Muscle layer of colon (tissue), 2 donors: ENCODE data around the gene PALLD.

Experiments used
- H3K27ac ChIP-seq: one replicate; pipeline ENCODE4 v1.7.0; 2013; ENCODE audit warnings: low read depth, mild to moderate bottlenecking, low read length, moderate library complexity
- H3K27me3 ChIP-seq, 2 donors: one replicate each; pipeline ENCODE4 v1.7.0; 2013; ENCODE audit warnings: low read length in 2 of 2, mild to moderate bottlenecking in 2 of 2; ENCODE audit not compliant: insufficient read depth in 2 of 2, control insufficient read depth in 1 of 2
- H3K36me3 ChIP-seq: one replicate; pipeline ENCODE4 v1.7.0; 2013; ENCODE audit warnings: mild to moderate bottlenecking, low read length; ENCODE audit not compliant: insufficient read depth
- H3K4me1 ChIP-seq: one replicate; pipeline ENCODE4 v1.7.0; 2013; ENCODE audit warnings: mild to moderate bottlenecking, low read length; ENCODE audit not compliant: insufficient read depth
- H3K4me3 ChIP-seq, 2 donors: one replicate each; pipeline ENCODE4 v1.7.0; 2013; ENCODE audit warnings: low read length in 2 of 2, low read depth in 1 of 2, mild to moderate bottlenecking in 1 of 2, moderate library complexity in 1 of 2
- H3K9ac ChIP-seq: one replicate; pipeline ENCODE4 v1.7.0; 2013; ENCODE audit warnings: low read length
- H3K9me3 ChIP-seq: one replicate; pipeline ENCODE4 v1.7.0; 2013; ENCODE audit warnings: mild to moderate bottlenecking, low read length
- donor health status: abdominal sarcoma.
- donor health status: Adenocarcinoma of cecum.

The PALLD gene

GRCh38 chr4:168731706-168732414 lies 235.0 kb downstream of the PALLD start:
- no peak overlapping the region for H3K4me3 ChIP-seq
- H3K27me3 ChIP-seq = no peaks in the 10 kb centered on the region
- H3K27ac ChIP-seq = no peak overlapping the region
- peaks cover 4% of the 10 kb centered on the region for H3K4me1 ChIP-seq
- H3K9ac ChIP-seq = no peak overlapping the region
- H3K9me3 ChIP-seq = no peaks in the 10 kb centered on the region
- H3K36me3 ChIP-seq = no peaks in the 10 kb centered on the region

- Histone ChIP-seq H3K27ac (no peak overlapping the region), H3K4me1 (peaks cover 4% of the 10 kb centered on the region), H3K4me3 (no peak overlapping the region), H3K27me3 (no peaks in the 10 kb centered on the region), H3K9me3 (no peaks in the 10 kb centered on the region), H3K9ac (no peak overlapping the region), H3K36me3 (no peaks in the 10 kb centered on the region)
These were observed 235.9 kb downstream of the PALLD start for GRCh38 chr4:168732714-168733113.

- Histone ChIP-seq H3K27ac (no peak overlapping the region), H3K4me1 (peaks cover 4% of the 10 kb centered on the region), H3K36me3 (no peaks in the 10 kb centered on the region), H3K9ac (no peak overlapping the region), H3K4me3 (no peak overlapping the region), H3K27me3 (no peaks in the 10 kb centered on the region), H3K9me3 (no peaks in the 10 kb centered on the region)
These were observed 238.1 kb downstream of the PALLD start for GRCh38 chr4:168734703-168735678.

- Histone ChIP-seq H3K27ac (no peak overlapping the region), H3K4me1 (peaks cover 2% of the 10 kb centered on the region), H3K9me3 (no peaks in the 10 kb centered on the region), H3K36me3 (no peaks in the 10 kb centered on the region), H3K4me3 (no peak overlapping the region), H3K9ac (no peak overlapping the region), H3K27me3 (no peaks in the 10 kb centered on the region)
These were observed 238.9 kb downstream of the PALLD start for GRCh38 chr4:168735735-168736134.

- Histone ChIP-seq H3K27me3 (no peaks in the 10 kb centered on the region), H3K27ac (no peak overlapping the region), H3K36me3 (no peaks in the 10 kb centered on the region), H3K4me1 (no peaks in the 10 kb centered on the region), H3K4me3 (no peak overlapping the region), H3K9ac (no peak overlapping the region), H3K9me3 (no peaks in the 10 kb centered on the region)
These were observed 240.3 kb downstream of the PALLD start for GRCh38 chr4:168736860-168737805.

GRCh38 chr4:168737806-168738172 lies 240.9 kb downstream of the PALLD start:
- no peaks in the 10 kb centered on the region for H3K27me3 ChIP-seq
- H3K9me3 ChIP-seq = no peaks in the 10 kb centered on the region
- no peaks in the 10 kb centered on the region for H3K4me1 ChIP-seq
- H3K27ac ChIP-seq = no peak overlapping the region
- no peak overlapping the region for H3K9ac ChIP-seq
- H3K36me3 ChIP-seq = no peaks in the 10 kb centered on the region
- no peak overlapping the region for H3K4me3 ChIP-seq

- no peaks in the 10 kb centered on the region for H3K27me3 ChIP-seq
- H3K36me3 ChIP-seq = no peaks in the 10 kb centered on the region
- no peak overlapping the region for H3K4me3 ChIP-seq
- H3K4me1 ChIP-seq = no peaks in the 10 kb centered on the region
- H3K27ac ChIP-seq = no peak overlapping the region
- H3K9ac ChIP-seq = no peak overlapping the region
- H3K9me3 ChIP-seq = no peaks in the 10 kb centered on the region
These were observed 243.0 kb downstream of the PALLD start for GRCh38 chr4:168739886-168740285.

GRCh38 chr4:168740691-168741090 lies 243.8 kb downstream of the PALLD start:
- Histone ChIP-seq H3K9ac (no peak overlapping the region), H3K4me1 (no peaks in the 10 kb centered on the region), H3K36me3 (no peaks in the 10 kb centered on the region), H3K27ac (no peak overlapping the region), H3K9me3 (no peaks in the 10 kb centered on the region), H3K4me3 (no peak overlapping the region), H3K27me3 (no peaks in the 10 kb centered on the region)

GRCh38 chr4:168741281-168742173 lies 244.7 kb downstream of the PALLD start:
- H3K27ac ChIP-seq = no peak overlapping the region
- H3K4me3 ChIP-seq = no peak overlapping the region
- no peaks in the 10 kb centered on the region for H3K4me1 ChIP-seq
- no peak overlapping the region for H3K9ac ChIP-seq
- H3K9me3 ChIP-seq = no peaks in the 10 kb centered on the region
- H3K27me3 ChIP-seq = no peaks in the 10 kb centered on the region
- no peaks in the 10 kb centered on the region for H3K36me3 ChIP-seq

- Histone ChIP-seq H3K27me3 (no peaks in the 10 kb centered on the region), H3K4me1 (no peaks in the 10 kb centered on the region), H3K9ac (no peak overlapping the region), H3K27ac (no peak overlapping the region), H3K36me3 (no peaks in the 10 kb centered on the region), H3K4me3 (no peak overlapping the region), H3K9me3 (no peaks in the 10 kb centered on the region)
These were observed 246.3 kb downstream of the PALLD start for GRCh38 chr4:168743131-168743530.
